Kidney (tissue), 14 donors: Measurements from ENCODE around the gene EWSR1. TPM values are rescaled to one million over a fixed set of nuclear protein-coding genes. Genes with fewer than 3 reads are reported as not detected.

Experiments used
- DNase-seq, 5 donors: peaks; one replicate each; pipeline ENCODE4 v3.0.0-alpha.2; 2013 to 2020
- FAIRE-seq: peaks from 2 replicates; lab custom pipeline; 2012; peaks lifted over from hg19 to GRCh38; lab: Jason Lieb, UNC
- H3K27ac ChIP-seq, 2 donors: one replicate each; pipeline ENCODE4 v1.7.0; 2013; ENCODE audit warnings: low read depth in 2 of 2, low read length in 2 of 2, inconsistent platforms in 1 of 2
- H3K27me3 ChIP-seq: one replicate; pipeline ENCODE4 v1.7.1; 2013; ENCODE audit warnings: low read length, inconsistent platforms; ENCODE audit not compliant: control insufficient read depth, insufficient read depth
- H3K36me3 ChIP-seq, 3 donors: one replicate each; pipeline versions ENCODE4 v1.7.0 to v1.7.1; 2013; ENCODE audit warnings: low read length in 3 of 3, control low read depth in 1 of 3, inconsistent platforms in 1 of 3; ENCODE audit not compliant: insufficient read depth in 3 of 3, control insufficient read depth in 2 of 3
- H3K4me1 ChIP-seq, 3 donors: one replicate each; pipeline versions ENCODE4 v1.7.0 to v1.7.1; 2013; ENCODE audit warnings: low read length in 3 of 3, inconsistent platforms in 1 of 3, low read depth in 1 of 3; ENCODE audit not compliant: control insufficient read depth in 2 of 3, insufficient read depth in 2 of 3
- H3K4me3 ChIP-seq, 3 donors: one replicate each; pipeline versions ENCODE4 v1.7.0 to v1.8.1; 2013; ENCODE audit warnings: low read length in 3 of 3, control low read depth in 1 of 3, inconsistent platforms in 1 of 3
- H3K9ac ChIP-seq, 3 donors: one replicate each; pipeline versions ENCODE4 v1.7.0 to v1.7.1; 2013; ENCODE audit warnings: low read length in 3 of 3, control low read depth in 1 of 3, inconsistent platforms in 1 of 3
- H3K9me3 ChIP-seq, 3 donors: one replicate each; pipeline versions ENCODE4 v1.7.0 to v1.7.1; 2013; ENCODE audit warnings: low read length in 3 of 3, control low read depth in 1 of 3, inconsistent platforms in 1 of 3; ENCODE audit not compliant: control insufficient read depth in 2 of 3, insufficient read depth in 1 of 3
- CTCF ChIP-seq: IDR thresholded peaks from 3 replicates; pipeline ENCODE4 v1.5.1; 2012; ENCODE audit warnings: mild to moderate bottlenecking, moderate library complexity, borderline replicate concordance; ENCODE audit not compliant: insufficient read depth; ENCODE audit errors: extremely low read depth
- intact Hi-C: fragments of 100-400 bp; cut with DNase I; formaldehyde crosslinking; loops from one replicate; pipeline ENCODE4 v1.11.1; 2022
- polyA plus RNA-seq: library from polyadenylated mRNA; stranded (reverse); fragments of 350-450 nt; fragmentation: Illumina TruSeq; extraction: RNeasy Lipid Tissue Mini Kit (QIAGEN cat#74804); gene quantifications from one replicate; pipeline ENCODE4 v1.2.3, GENCODE V29; 2014; ENCODE audit warnings: low read depth, low replicate concordance; ENCODE audit not compliant: insufficient read depth
- total RNA-seq: library from RNA; stranded (reverse); fragmentation: NEBNext Ultra II Directional; extraction: Animal tissue kit (Norgen Biotek cat#: 25700); gene quantifications from one replicate; pipeline ENCODE4 v1.2.1, GENCODE V29; 2021
- donor health status: control.
- donor health status: control.
- donor health status: control.
- donor health status: control.
- donor health status: control.
- donor health status: DM: yes; HTN: yes; CAD: no.
- donor health status: Normal renal cell carcinoma (clear cell type).

Gene EWSR1
- total and polyA plus RNA-seq, 2 donors from 2014 or later, result 124 to 214 TPM

GRCh38 chr22:29275819-29276565 is 7.9 kb downstream of the EWSR1 start:
- DNase-seq (peak in 2 of 5 donors; percentile 37 to 43), FAIRE-seq (peak; percentile 38)
- H3K4me1 ChIP-seq, result peaks cover 2 to 38% (median 28%) of the 10 kb centered on the region in 3 donors
- H3K36me3 ChIP-seq, result peaks cover 10 to 42% (median 31%) of the 10 kb centered on the region in 3 donors
- H3K9me3 ChIP-seq, result no peaks in the 10 kb centered on the region
- no peak overlapping the region for H3K27ac ChIP-seq
- no peaks in the 10 kb centered on the region for H3K27me3 ChIP-seq
- intact Hi-C loops, result no loop called here
- H3K9ac ChIP-seq, result no peak overlapping the region
- no peak for TF ChIP-seq CTCF
- H3K4me3 ChIP-seq, result no peak overlapping the region

- Histone ChIP-seq H3K9ac (no peak overlapping the region), H3K27ac (no peak overlapping the region), H3K4me1 (peaks cover 2 to 30% (median 23%) of the 10 kb centered on the region in 3 donors), H3K27me3 (no peaks in the 10 kb centered on the region), H3K9me3 (no peaks in the 10 kb centered on the region), H3K4me3 (no peak overlapping the region), H3K36me3 (peaks cover 15 to 47% (median 33%) of the 10 kb centered on the region in 3 donors)
- TF ChIP-seq CTCF, result no peak
- intact Hi-C loops, result no loop called here
- DNase-seq, result no peak
- FAIRE-seq, result no peak
Measured at GRCh38 chr22:29277927-29278326, 9.9 kb downstream of the EWSR1 start.

- Histone ChIP-seq H3K27me3 (no peaks in the 10 kb centered on the region), H3K36me3 (peaks cover 17 to 58% (median 40%) of the 10 kb centered on the region in 3 donors), H3K4me3 (no peak overlapping the region), H3K27ac (no peak overlapping the region), H3K9ac (no peak overlapping the region), H3K9me3 (no peaks in the 10 kb centered on the region), H3K4me1 (peaks cover 0 to 1% (median 0%) of the 10 kb centered on the region in 3 donors)
- DNase-seq (no peak), FAIRE-seq (no peak)
- intact Hi-C loops, result no loop called here
- no peak for TF ChIP-seq CTCF
Measured at GRCh38 chr22:29284196-29284595, 16.1 kb downstream of the EWSR1 start.
